Gastrocnemius medialis (tissue), 4 donors: ENCODE results near the gene NT5DC3.

Source experiments
- POLR2A ChIP-seq, 2 donors: fragments of 450-650 bp; IDR thresholded peaks; one replicate each; pipeline ENCODE4 v1.6.1; 2017; ENCODE audit warnings: antibody characterized with exemption in 2 of 2, mild to moderate bottlenecking in 2 of 2, moderate library complexity in 2 of 2
- TF ChIP-seq, protein P1 (sequence below), 5 experiments: fragments of 450-650 bp in 3 of 5; fragments of 200-600 bp in 2 of 5; sonication (generic) in 2 of 5; IDR thresholded peaks in 4 of 5; conservative IDR thresholded peaks in 1 of 5; 1 replicate in 4 of 5; 2 replicates in 1 of 5; pipeline ENCODE4 v1.5.1; 2016 to 2019; ENCODE audit warnings: antibody characterized with exemption in 5 of 5, mild to moderate bottlenecking in 3 of 5, moderate library complexity in 3 of 5

DNA sequence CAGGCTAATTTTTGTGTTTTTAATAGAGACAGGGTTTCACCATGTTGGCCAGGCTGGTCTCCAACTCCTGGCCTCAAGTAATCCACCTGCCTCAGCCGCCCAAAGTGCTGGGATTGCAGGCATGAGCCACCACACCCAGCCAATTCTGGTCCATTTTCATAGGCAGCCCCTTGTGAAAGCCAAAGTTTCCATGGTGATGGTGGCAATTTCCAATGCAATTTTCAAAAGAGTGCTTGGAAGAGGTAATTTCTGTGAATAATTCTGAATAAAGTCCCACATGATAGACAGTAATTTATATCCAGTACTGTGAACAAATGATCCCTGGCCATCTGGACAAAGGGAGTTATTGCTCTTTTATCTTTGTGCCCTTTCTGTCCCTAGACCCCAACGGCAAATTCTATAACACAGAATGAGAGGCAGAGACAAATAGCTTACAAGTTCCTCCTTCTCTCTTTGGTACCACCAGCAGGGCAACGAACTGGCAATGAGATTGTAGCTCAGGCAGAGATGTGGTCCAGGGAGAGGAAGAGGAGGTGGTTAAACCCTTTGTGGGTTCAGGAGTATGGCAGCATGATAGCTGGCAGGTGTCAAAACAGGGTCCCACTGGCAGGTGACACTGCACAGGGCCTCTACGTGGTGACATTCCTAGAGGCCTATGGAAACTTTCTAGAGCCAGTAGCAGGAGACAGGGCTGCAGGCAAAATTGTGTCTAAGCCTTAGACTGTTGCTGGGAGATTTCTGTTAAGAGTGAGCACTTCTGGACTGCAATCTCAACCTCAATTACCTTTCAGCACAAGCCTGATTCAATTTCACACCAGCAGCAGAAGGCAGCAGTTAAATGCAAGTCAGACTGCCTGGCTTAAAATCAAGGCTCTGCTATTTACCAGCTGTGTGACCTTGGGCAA lies 46.5 kb downstream of the NT5DC3 start:
- TF ChIP-seq, protein P1, sequence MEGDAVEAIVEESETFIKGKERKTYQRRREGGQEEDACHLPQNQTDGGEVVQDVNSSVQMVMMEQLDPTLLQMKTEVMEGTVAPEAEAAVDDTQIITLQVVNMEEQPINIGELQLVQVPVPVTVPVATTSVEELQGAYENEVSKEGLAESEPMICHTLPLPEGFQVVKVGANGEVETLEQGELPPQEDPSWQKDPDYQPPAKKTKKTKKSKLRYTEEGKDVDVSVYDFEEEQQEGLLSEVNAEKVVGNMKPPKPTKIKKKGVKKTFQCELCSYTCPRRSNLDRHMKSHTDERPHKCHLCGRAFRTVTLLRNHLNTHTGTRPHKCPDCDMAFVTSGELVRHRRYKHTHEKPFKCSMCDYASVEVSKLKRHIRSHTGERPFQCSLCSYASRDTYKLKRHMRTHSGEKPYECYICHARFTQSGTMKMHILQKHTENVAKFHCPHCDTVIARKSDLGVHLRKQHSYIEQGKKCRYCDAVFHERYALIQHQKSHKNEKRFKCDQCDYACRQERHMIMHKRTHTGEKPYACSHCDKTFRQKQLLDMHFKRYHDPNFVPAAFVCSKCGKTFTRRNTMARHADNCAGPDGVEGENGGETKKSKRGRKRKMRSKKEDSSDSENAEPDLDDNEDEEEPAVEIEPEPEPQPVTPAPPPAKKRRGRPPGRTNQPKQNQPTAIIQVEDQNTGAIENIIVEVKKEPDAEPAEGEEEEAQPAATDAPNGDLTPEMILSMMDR (IDR thresholded peaks at IDR 0.05 in 4 of 5, conservative IDR thresholded peaks at IDR 0.05 in 1 of 5): no peak
- no peak for TF ChIP-seq POLR2A (IDR thresholded peaks at IDR 0.05)
